Suprapubic skin (tissue), 4 donors: Measurements from ENCODE around the gene KRT77.

Experiments used
- POLR2A ChIP-seq, 2 donors: fragments of 450-650 bp; IDR thresholded peaks; one replicate each; pipeline ENCODE4 v1.6.1; 2017; ENCODE audit warnings: antibody characterized with exemption in 2 of 2, mild to moderate bottlenecking in 2 of 2, moderate library complexity in 2 of 2
- POLR2AphosphoS5 ChIP-seq, 3 donors: sonication (generic); formaldehyde crosslinking; IDR thresholded peaks; one replicate each; pipeline ENCODE4 v1.6.1; 2017; ENCODE audit warnings: antibody characterized with exemption in 3 of 3
- TF ChIP-seq, protein P1 (sequence below), 2 donors: fragments of 200-600 bp in 1 of 2; fragments of 450-650 bp in 1 of 2; sonication (generic) in 1 of 2; IDR thresholded peaks; one replicate each; pipeline ENCODE4 v1.5.1; 2016 to 2019; ENCODE audit warnings: antibody characterized with exemption in 2 of 2, mild to moderate bottlenecking in 1 of 2, moderate library complexity in 1 of 2

DNA sequence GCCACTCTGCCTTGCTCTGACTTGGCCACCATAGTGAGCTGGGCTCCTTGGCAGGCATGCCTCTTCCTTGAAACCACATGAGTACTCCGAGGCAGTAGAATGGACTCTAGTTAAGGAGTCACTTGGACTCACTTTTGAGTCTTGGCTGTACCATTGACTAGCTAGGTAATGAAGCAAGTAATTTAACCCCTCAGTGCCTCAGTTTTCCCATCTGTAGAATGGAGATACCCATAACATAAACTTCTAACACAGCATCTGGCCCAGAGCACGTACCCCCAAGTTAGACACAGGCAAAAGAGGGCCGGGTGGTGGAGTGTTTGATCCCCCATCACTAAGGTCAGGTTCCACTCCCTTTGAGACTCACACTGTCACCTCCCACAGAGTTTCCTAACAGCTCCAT is 8.3 kb downstream of the KRT77 start:
- TF ChIP-seq, protein P1, sequence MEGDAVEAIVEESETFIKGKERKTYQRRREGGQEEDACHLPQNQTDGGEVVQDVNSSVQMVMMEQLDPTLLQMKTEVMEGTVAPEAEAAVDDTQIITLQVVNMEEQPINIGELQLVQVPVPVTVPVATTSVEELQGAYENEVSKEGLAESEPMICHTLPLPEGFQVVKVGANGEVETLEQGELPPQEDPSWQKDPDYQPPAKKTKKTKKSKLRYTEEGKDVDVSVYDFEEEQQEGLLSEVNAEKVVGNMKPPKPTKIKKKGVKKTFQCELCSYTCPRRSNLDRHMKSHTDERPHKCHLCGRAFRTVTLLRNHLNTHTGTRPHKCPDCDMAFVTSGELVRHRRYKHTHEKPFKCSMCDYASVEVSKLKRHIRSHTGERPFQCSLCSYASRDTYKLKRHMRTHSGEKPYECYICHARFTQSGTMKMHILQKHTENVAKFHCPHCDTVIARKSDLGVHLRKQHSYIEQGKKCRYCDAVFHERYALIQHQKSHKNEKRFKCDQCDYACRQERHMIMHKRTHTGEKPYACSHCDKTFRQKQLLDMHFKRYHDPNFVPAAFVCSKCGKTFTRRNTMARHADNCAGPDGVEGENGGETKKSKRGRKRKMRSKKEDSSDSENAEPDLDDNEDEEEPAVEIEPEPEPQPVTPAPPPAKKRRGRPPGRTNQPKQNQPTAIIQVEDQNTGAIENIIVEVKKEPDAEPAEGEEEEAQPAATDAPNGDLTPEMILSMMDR (IDR thresholded peaks at IDR 0.05) = no peak
- TF ChIP-seq POLR2A (IDR thresholded peaks at IDR 0.05) (no peak), POLR2AphosphoS5 (IDR thresholded peaks at IDR 0.05) (no peak)
